NCI-H146 treated with DMSO at 0.1 percent for 48 hours (cell line): ENCODE data around the gene RPUSD3.

ENCODE experiments used
- DNase-seq: peaks from one replicate; lab custom pipeline; 2025; ENCODE audit not compliant: unreplicated experiment; lab: John Stamatoyannopoulos, UW

The RPUSD3 gene

DNA sequence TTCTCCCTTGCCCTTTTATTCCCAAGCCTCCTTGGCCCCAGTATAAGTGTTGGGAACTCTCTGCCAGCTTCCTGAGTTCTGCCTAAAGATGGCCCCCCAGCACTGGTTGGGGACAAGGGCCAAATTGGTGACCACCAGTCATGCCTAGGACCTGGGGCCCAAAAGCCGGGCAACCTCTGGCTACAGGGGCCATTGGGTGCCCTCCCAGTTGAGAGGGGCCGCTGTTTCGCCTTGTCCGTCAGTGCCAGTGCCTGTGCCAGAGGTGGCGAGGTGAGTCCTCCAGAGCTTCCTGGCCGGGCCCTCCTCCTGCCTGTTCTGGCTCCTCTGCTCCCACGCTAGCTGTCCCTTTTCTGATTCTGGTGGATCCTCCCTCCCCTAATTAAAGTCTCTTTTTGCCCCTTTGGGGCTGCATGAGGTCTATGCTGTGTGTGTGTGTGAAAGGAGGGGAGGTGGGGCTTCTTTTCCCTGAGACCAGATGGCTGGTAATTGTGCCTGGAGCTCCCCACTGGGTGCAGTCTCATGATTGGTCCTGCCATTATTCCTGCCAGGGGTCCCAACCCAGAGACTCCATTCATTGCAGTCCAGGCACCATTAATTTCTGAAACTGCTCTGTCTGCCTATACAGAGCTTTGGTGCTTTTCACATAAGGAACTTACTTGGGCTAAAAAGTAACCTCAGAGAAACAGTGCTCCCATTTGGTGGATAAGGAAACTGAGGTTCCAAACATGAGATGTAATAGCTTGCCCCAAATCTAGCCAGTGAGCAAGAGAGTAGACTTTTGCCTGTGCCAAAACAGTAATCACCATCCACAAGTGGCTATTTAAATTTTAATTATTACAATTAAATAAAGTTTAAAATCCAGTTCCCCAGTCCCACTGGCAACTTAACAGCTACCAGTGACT lies 36.9 kb downstream of the RPUSD3 start:
- DNase-seq: no peak

DNA sequence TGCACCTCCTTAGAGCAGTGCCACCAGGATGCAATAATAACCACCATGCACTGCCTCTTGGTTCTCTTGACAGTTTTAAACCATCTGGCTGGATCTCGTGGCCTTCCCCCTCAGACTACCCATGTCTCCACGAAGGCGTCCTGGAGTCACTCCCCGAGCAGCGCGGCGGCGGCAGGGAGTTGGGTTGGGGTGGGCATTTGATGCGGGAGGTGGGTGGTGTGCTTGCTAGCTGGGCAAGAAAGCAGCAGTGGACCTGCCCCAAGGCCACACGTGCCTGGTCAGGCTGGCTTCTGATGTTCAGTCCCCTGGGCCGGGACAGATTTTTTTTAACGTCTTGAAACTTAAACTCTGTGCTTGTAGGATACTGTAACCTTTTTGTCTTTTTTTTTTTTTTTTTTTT lies 37.7 kb downstream of the RPUSD3 start:
- DNase-seq: no peak

DNA sequence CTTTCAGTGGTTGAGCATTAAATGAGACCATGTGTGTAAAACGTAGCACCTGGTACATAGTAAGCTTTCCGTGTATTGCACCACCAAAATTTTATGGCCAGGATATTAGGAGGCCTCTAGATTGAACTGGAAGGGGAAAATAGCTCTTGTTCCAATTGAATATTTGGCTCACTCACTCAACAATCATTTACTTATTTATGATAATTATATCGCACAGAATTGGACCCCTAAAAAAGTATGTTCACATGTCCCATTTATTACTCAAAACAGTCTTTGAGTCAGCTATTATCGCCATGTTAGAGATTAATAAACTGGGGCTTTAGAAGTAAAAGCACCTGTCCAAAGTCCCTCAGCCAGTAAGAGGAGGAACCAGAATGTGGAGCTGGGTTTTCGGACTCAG lies 38.8 kb downstream of the RPUSD3 start:
- DNase-seq: no peak

DNA sequence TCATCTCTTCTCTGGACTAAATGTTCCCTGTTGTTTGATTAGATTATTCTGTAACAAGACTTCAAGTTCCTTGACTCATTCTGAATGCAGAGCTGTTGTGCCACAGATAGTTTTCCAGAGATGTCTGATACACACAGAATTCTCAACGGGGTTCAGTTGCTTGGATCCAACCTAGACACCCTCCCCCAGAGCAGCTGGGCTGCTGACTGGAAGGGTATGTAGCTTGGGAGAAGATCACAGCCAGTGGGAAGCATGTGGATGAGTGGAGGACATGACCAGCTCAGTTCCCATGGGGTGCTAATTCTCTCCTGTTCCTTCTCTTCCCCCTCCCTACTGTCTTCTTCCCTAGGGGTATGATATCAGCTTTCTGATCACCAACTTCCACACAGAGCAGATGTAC lies 40.3 kb downstream of the RPUSD3 start:
- DNase-seq: no peak

DNA sequence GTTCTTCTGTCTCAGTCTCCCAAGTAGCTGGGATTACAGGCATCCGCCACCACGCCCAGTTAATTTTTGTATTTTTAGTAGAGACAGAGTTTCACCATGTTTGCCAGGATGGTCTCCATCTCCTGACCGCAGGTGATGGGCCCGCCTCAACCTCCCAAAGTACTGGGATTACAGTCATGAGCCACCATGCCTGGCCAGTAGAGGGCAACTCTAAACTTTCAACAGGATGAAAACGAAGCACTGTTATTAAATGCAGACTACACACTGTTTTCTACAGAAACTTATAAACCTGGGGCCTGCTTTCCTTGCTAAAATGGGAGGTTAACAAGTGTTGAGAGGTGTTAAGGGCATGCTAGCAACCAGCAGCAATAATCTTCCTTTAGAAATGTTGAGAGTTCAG lies 43.3 kb downstream of the RPUSD3 start:
- no peak for DNase-seq

DNA sequence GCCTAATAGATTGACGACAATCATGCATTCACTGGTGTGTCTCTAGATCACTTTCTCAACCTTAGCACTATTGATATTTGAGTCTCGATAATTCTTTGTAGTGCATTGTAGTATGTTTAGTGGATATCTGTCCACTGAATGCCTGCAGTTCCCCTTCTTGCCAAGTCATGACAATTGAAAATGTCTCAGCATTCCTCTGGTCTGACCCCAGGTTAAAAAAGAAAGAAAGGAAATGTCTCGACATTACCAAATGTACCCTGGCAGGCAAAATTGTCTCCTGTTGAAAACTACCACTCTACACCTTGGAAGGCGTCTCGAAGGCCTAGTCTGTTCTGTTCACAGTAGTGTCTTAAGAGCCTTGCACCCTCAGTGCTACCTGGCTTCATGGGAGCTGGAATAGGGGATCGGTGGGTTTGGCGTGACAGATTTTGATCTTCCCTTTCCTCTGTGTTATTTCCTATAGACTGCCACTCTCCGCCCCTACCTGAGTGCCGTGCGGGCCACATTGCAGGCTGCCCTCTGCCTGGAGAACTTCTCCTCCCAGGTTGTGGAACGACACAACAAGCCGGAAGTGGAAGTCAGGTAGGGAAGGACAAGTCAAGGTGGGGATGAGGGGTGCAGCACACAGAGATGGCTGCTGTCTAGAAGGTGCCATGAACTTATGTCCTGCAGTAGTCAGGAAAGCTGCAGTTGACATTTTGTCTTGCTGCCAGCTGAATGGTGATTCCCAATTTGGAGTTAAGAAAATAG lies 46.4 kb downstream of the RPUSD3 start:
- no peak for DNase-seq

DNA sequence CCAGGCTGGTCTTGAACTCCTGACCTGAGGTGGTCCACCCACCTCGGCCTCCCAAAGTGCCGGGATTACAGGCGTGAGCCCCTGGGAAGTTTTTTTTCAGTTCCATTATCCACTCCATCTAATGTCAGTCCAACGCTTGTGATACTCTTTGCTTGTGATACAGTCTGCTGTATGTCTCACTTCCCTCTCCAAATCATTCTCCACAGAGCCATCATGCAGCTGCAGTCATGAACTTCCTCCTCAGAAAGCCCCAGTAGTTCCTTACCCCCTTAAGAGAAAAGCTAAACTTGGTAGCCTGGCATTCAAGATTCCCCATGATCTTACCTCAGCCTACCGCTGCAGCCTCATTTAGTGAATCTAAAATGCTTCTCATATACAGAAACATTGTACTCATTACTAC lies 48.6 kb downstream of the RPUSD3 start:
- no peak for DNase-seq

DNA sequence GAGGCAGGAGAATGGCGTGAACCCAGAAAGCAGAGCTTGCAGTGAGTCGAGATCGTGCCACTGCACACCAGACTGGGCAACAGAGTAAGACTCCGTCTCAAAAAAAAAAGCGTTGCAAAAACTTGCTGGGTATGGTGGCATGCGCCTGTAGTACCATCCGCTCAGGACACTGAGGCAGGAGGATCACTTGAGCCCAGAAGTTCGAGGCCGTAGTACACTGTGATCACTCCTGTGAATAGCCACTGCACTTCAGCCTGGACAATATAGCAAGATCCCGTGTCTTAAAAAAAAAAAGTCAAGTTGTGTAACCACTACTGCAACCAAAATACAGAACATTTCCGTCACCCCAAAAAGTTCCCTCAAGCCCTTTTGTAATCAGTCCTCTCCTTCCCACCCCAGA lies 49.4 kb downstream of the RPUSD3 start:
- DNase-seq: no peak

DNA sequence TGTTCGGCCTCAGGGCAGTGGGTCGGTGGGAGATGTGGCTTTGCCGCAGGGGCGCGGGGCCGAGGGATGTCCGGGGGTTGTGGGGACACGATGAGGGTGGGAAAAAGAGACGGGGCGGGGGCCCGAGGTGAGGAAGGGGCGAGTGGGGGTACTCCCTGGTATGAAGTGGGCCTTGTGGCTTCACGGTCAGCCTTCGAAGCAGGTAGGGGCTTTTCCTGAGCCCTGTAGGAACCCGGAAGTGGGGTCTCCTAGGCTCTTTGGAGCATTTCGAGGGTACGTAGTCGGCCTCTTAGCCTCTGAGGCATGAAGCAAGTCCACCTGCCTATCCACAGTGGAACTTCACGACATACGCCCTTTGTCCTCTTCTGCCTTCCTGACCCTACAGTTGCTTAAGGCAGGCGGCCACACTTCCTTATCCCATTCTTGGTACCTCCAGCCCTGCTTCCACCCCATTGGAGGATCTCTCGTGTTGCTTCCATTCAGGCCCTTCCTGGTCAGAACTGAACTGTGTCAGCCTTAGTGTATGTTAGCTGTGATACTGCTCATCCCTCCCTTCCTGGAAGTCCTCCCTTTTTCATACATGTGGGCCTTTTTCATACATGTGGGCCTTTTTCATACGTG lies 50.5 kb downstream of the RPUSD3 start:
- no peak for DNase-seq

DNA sequence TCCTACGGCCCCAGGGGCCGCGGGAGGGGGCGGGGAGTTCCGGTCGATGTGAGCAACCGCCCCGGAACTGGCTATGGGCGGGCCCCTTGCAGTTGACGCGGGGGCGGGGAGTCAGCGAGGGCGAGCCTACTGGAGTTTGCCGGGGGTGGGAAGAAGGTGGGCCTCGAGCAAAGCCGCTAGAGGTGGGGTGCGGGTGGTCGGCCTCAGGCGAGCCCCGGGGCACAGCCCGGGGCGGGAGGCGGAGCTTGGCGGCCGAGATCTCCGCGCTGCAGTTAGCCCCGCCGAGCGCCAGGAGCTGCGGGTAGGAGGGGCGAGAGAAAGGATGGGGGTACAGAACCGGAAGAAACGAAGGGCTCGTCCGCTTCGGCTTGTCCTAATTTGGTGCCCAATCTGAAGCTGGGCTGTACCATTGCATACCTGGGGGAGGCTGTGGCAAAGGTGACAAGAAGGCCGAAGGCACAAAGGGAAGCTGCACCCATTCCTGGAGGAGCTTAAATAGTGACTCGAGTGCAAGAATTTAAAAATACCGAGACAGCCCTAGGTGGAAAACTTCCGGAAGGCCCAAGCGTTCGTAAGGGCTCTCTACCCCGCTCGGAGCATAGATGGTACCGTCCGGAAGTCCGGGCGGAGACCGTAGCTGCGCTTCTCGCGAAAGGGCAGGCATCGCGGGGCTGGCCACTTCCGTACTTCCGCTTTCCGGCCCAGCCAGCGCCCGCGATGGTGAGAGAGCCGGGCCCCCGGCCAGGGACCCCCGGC lies 51.2 kb downstream of the RPUSD3 start, which contains the start of the genes ARPC4 and TADA3:
Gene ARPC4 (plus strand): TSS at position 678 of the 756 bp plus-strand sequence. CDS start 40 bp downstream, at position 718.
Gene TADA3 (minus strand): TSS at position 69 of the 756 bp plus-strand sequence. CDS start 1,007 bp downstream, outside the sequence.
- DNase-seq: peak; percentile 88

DNA sequence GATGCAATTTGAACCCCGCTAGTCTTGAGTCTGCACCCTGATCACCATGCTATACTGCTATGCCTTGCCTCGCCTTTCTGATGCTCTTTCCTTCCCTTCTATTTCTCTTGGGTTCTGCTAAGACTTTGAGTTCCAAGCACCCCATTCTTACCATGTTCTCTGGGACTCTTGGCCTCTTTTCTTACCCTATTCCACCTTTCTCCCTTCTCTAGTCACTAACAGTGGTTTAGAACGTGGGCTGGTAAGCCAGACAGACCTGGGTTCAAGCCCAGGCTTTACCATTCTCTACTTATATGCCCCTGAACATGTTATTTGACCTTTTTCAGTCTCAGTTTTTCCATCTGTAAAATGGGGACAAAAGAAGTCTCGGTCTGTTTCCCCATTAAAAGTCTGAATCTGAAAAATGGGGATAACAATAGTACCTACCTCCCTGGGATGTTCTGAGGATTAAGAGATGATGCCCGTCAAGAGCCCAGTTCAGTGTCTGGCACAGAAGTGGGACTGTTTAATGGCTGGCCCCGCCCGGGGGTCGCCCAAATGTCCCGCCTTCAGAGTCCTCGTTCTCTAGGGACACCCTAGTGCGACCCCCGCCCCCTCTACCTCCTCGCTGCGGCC lies 51.9 kb downstream of the RPUSD3 start:
- DNase-seq: no peak

DNA sequence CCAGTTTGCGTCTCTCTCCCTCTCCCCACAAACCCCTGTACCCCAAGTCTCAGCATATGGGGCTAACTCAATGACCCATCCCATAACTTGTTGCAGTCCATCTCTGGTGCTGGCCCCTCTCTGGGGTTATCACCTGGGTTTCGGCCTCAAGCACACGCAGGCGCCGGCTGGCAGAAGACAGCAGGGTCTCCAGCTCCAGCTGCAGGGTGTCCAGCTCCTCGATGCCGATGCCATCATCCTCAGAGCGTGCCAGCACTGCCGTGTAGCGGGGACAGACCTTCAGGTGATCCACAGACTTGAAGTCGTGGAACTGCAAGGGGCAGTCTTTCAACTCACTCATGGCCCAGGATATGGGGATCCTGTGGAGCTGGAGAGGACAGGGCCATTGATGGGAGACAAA lies 52.7 kb downstream of the RPUSD3 start:
- no peak for DNase-seq
